ENCODE measurements around the gene STRAP. TPM values are rescaled to one million over a fixed set of nuclear protein-coding genes. Genes with fewer than 3 reads are reported as not detected.

STRAP gene
- total and polyA plus RNA-seq, 10 of the 15 experiments (the other 5 are each of a cell fraction or from before 2014, with no cell fraction given): 64.3 to 281 (median 119) TPM

- no peaks in the 10 kb centered on the region for H3K4me1 ChIP-seq (ENCODE audit: control insufficient read depth, insufficient read depth, low read length)
- SMC1A ChIA-PET (ENCODE audit: uncharacterized antibody, unreplicated experiment): interaction anchor here (1.6 to 17.7 kb wide), 4 partner anchors 11 to 320 kb away, joined by 4 to 466 read pairs (median 7); no protein-coding TSS in a partner anchor
- intact Hi-C loops (cut with micrococcal nuclease; ENCODE audit: unreplicated experiment) (no loop called here), in situ Hi-C loops (cut with MboI) (loop anchor here (5.0 to 10.0 kb wide), 3 partner anchors 255 to 578 kb away; no protein-coding TSS in a partner anchor)
- BruUV-seq (replicated peaks): no TSS peak
- H3K9me3 ChIP-seq (replicated peaks; ENCODE audit: control insufficient read depth, insufficient read depth, low read length): no peaks in the 10 kb centered on the region
- H3K79me2 ChIP-seq (ENCODE audit: control insufficient read depth, insufficient read depth, low read length): no peaks in the 10 kb centered on the region
- H3K4me2 ChIP-seq (ENCODE audit: control insufficient read depth, insufficient read depth): no peak overlapping the region
- H3K27me3 ChIP-seq (replicated peaks in 1 of 2; ENCODE audit: control insufficient read depth in 2 of 2, insufficient read depth in 2 of 2, low read length in 1 of 2): no peaks in the 10 kb centered on the region
- no peak for FAIRE-seq
- no peaks in the 10 kb centered on the region for H3K36me3 ChIP-seq (ENCODE audit: control insufficient read depth in 2 of 2, insufficient read depth in 2 of 2, low read length in 1 of 2)
- no peak overlapping the region for H3K9ac ChIP-seq (ENCODE audit: control insufficient read depth, insufficient read depth, low read length)
- no peak overlapping the region for H3K4me3 ChIP-seq
- CTCF ChIA-PET: interaction anchor here (19.2 kb wide), 1 partner anchor 264 kb away, joined by 478 read pairs; no protein-coding TSS in a partner anchor
- no peaks in the 10 kb centered on the region for H4K20me1 ChIP-seq (ENCODE audit: control insufficient read depth, insufficient read depth)
- POLR2A ChIA-PET: interaction anchor here (0.7 kb wide), 1 partner anchor 262 kb away, joined by 3 read pairs; no protein-coding TSS in a partner anchor
- no peak overlapping the region for H2AFZ ChIP-seq (ENCODE audit: control insufficient read depth, low read depth, low read length)
- no peak overlapping the region for H3K27ac ChIP-seq (ENCODE audit: control insufficient read depth, insufficient read depth)
- DNase-seq (ENCODE audit: low read depth, low spot score): no peak
- RAD21 ChIA-PET (ENCODE audit: unreplicated experiment): interaction anchor here (2.6 kb wide), 1 partner anchor 268 kb away, joined by 7 read pairs; no protein-coding TSS in a partner anchor
- ATAC-seq: no peak
- 79% methylated on average over 5 of the region's 5 CpGs for WGBS (ENCODE audit: insufficient coverage, insufficient replicate concordance, low lambda C conversion rate, missing lambda C conversion rate)
- TF ChIP-seq, protein P1, sequence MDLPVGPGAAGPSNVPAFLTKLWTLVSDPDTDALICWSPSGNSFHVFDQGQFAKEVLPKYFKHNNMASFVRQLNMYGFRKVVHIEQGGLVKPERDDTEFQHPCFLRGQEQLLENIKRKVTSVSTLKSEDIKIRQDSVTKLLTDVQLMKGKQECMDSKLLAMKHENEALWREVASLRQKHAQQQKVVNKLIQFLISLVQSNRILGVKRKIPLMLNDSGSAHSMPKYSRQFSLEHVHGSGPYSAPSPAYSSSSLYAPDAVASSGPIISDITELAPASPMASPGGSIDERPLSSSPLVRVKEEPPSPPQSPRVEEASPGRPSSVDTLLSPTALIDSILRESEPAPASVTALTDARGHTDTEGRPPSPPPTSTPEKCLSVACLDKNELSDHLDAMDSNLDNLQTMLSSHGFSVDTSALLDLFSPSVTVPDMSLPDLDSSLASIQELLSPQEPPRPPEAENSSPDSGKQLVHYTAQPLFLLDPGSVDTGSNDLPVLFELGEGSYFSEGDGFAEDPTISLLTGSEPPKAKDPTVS (IDR thresholded peaks at IDR 0.05; ENCODE audit: low read depth, low read length): no peak
- TF ChIP-seq ZNF274 (IDR thresholded peaks at IDR 0.05; ENCODE audit: insufficient read depth, insufficient read length) (no peak), KAT2A (conservative IDR thresholded peaks at IDR 0.05; ENCODE audit: control insufficient read depth, low read depth, low read length) (no peak), IKZF1 (conservative IDR thresholded peaks at IDR 0.05) (no peak), SUPT20H (IDR thresholded peaks at IDR 0.05; ENCODE audit: borderline replicate concordance, control insufficient read depth, low read depth, low read length) (no peak), STAT1 (conservative IDR thresholded peaks at IDR 0.05) (no peak), HCFC1 (IDR thresholded peaks at IDR 0.05; ENCODE audit: low read length) (no peak), BCL11A (IDR thresholded peaks at IDR 0.05; ENCODE audit: low read depth, low read length) (no peak), USF1 (IDR thresholded peaks at IDR 0.05; ENCODE audit: borderline replicate concordance, extremely low read length, insufficient read depth, low read depth, low read length) (no peak), DPF2 (IDR thresholded peaks at IDR 0.05) (no peak), YY1 (IDR thresholded peaks at IDR 0.05; ENCODE audit: low read depth, low read length) (no peak), STAT3 (IDR thresholded peaks at IDR 0.05; ENCODE audit: low read depth, low read length) (no peak)
- TF ChIP-seq, protein P2, sequence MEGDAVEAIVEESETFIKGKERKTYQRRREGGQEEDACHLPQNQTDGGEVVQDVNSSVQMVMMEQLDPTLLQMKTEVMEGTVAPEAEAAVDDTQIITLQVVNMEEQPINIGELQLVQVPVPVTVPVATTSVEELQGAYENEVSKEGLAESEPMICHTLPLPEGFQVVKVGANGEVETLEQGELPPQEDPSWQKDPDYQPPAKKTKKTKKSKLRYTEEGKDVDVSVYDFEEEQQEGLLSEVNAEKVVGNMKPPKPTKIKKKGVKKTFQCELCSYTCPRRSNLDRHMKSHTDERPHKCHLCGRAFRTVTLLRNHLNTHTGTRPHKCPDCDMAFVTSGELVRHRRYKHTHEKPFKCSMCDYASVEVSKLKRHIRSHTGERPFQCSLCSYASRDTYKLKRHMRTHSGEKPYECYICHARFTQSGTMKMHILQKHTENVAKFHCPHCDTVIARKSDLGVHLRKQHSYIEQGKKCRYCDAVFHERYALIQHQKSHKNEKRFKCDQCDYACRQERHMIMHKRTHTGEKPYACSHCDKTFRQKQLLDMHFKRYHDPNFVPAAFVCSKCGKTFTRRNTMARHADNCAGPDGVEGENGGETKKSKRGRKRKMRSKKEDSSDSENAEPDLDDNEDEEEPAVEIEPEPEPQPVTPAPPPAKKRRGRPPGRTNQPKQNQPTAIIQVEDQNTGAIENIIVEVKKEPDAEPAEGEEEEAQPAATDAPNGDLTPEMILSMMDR (IDR thresholded peaks at IDR 0.05 in 2 of 3, conservative IDR thresholded peaks at IDR 0.05 in 1 of 3; ENCODE audit: control insufficient read depth in 2 of 3, extremely low read depth in 1 of 3, insufficient read depth in 1 of 3, low read depth in 3 of 3, low read length in 3 of 3): no peak
- TF ChIP-seq, protein P3, sequence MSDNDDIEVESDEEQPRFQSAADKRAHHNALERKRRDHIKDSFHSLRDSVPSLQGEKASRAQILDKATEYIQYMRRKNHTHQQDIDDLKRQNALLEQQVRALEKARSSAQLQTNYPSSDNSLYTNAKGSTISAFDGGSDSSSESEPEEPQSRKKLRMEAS (IDR thresholded peaks at IDR 0.05; ENCODE audit: low read depth, low read length): no peak
- TF ChIP-seq, protein P4, sequence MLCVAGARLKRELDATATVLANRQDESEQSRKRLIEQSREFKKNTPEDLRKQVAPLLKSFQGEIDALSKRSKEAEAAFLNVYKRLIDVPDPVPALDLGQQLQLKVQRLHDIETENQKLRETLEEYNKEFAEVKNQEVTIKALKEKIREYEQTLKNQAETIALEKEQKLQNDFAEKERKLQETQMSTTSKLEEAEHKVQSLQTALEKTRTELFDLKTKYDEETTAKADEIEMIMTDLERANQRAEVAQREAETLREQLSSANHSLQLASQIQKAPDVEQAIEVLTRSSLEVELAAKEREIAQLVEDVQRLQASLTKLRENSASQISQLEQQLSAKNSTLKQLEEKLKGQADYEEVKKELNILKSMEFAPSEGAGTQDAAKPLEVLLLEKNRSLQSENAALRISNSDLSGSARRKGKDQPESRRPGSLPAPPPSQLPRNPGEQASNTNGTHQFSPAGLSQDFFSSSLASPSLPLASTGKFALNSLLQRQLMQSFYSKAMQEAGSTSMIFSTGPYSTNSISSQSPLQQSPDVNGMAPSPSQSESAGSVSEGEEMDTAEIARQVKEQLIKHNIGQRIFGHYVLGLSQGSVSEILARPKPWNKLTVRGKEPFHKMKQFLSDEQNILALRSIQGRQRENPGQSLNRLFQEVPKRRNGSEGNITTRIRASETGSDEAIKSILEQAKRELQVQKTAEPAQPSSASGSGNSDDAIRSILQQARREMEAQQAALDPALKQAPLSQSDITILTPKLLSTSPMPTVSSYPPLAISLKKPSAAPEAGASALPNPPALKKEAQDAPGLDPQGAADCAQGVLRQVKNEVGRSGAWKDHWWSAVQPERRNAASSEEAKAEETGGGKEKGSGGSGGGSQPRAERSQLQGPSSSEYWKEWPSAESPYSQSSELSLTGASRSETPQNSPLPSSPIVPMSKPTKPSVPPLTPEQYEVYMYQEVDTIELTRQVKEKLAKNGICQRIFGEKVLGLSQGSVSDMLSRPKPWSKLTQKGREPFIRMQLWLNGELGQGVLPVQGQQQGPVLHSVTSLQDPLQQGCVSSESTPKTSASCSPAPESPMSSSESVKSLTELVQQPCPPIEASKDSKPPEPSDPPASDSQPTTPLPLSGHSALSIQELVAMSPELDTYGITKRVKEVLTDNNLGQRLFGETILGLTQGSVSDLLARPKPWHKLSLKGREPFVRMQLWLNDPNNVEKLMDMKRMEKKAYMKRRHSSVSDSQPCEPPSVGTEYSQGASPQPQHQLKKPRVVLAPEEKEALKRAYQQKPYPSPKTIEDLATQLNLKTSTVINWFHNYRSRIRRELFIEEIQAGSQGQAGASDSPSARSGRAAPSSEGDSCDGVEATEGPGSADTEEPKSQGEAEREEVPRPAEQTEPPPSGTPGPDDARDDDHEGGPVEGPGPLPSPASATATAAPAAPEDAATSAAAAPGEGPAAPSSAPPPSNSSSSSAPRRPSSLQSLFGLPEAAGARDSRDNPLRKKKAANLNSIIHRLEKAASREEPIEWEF (IDR thresholded peaks at IDR 0.05; ENCODE audit: insufficient replicate concordance, low read depth, low read length): no peak
Measured at GRCh38 chr12:15852383-15852782, 29.8 kb upstream of the STRAP start.

Measured in GM12878 (cell line).